Muscle layer of duodenum (tissue), 2 donors: ENCODE data around the gene KCND3.

Experiments used
- H3K27ac ChIP-seq: one replicate; pipeline ENCODE4 v1.7.0; 2013; ENCODE audit warnings: mild to moderate bottlenecking, low read length
- H3K27me3 ChIP-seq: one replicate; pipeline ENCODE4 v1.7.0; 2013; ENCODE audit warnings: low read depth, mild to moderate bottlenecking, control low read depth, low read length
- H3K36me3 ChIP-seq, 2 donors: one replicate each; pipeline ENCODE4 v1.7.0; 2013; ENCODE audit warnings: low read length in 2 of 2, control low read depth in 1 of 2, mild to moderate bottlenecking in 1 of 2; ENCODE audit not compliant: insufficient read depth in 2 of 2, control insufficient read depth in 1 of 2
- H3K4me1 ChIP-seq, 2 donors: one replicate each; pipeline ENCODE4 v1.7.0; 2013; ENCODE audit warnings: low read length in 2 of 2, mild to moderate bottlenecking in 2 of 2, control low read depth in 1 of 2, moderate library complexity in 1 of 2; ENCODE audit not compliant: insufficient read depth in 2 of 2, control insufficient read depth in 1 of 2
- H3K4me3 ChIP-seq, 2 donors: one replicate each; pipeline ENCODE4 v1.7.0; 2013; ENCODE audit warnings: low read length in 2 of 2, low read depth in 1 of 2, mild to moderate bottlenecking in 1 of 2
- H3K9me3 ChIP-seq, 2 donors: one replicate each; pipeline ENCODE4 v1.7.0; 2013; ENCODE audit warnings: low read length in 2 of 2, control low read depth in 1 of 2, mild to moderate bottlenecking in 1 of 2; ENCODE audit not compliant: control insufficient read depth in 1 of 2
- donor health status: healthy.

Gene KCND3

DNA sequence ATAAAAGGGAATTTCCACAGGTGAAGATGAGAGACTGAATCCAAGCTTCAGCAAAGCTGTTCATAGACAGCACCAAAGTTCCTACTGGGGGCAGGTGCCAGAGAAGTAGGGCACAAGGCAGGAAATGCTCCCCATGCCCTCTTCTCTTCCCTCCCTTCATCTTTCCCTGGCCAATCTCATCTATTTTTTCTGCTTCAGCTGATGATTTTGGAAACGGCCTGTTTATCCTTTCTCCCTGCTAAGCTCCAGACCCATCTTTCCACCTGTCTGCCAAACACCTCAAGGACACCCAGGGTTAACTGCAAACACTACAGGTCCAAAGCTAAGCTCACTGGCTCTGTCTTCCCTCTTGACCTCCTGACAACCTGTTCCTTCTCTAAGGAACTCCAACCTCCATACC lies 18.1 kb downstream of the KCND3 start:
- no peaks in the 10 kb centered on the region for H3K9me3 ChIP-seq
- H3K27me3 ChIP-seq: no peaks in the 10 kb centered on the region
- peaks cover 0 to 15% of the 10 kb centered on the region in 2 donors for H3K4me1 ChIP-seq
- H3K36me3 ChIP-seq: no peaks in the 10 kb centered on the region
- H3K27ac ChIP-seq: no peak overlapping the region
- no peak overlapping the region for H3K4me3 ChIP-seq

DNA sequence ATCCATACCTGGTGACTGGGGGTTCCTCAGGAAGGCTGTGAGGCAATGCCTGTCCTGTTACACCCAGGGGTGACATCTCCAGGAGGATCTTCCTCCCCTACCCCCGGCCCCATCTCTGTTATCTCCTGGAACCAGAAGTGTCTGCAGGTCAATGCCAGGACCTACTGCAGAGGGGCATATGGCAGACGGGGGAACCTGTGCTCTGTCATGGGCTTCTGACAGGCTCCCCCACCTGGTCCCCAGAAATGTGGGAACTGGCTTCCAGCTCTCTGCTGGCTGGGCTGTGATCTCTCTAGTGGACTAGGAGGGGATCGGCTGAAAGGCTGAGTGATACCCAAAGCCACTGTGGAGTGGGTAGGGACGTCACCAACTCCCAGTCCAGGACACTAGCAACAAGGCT lies 21.0 kb downstream of the KCND3 start:
- H3K27ac ChIP-seq: no peak overlapping the region
- no peak overlapping the region for H3K4me3 ChIP-seq
- H3K27me3 ChIP-seq: no peaks in the 10 kb centered on the region
- H3K36me3 ChIP-seq: no peaks in the 10 kb centered on the region
- H3K9me3 ChIP-seq: no peaks in the 10 kb centered on the region
- H3K4me1 ChIP-seq: peaks cover 0 to 21% of the 10 kb centered on the region in 2 donors

DNA sequence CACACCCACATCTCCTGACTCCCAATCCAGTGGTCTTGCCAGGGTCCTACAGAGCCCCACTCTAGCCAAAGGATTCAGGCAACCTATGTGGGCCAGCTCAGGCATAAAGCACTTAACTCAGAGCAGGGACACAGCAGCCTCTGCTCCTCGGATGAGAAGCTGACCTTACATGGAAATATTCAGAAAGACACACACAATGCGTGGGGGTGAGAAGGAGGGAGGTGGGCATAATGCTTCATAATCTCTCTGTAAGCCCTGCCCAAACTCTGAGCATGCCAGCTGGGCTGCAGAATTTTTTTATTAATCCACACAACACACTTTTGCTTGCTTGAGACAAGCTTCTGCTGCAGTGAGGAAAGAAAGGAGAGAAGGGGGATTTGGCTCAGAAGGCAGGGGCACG lies 21.6 kb downstream of the KCND3 start:
- peaks cover 0 to 21% of the 10 kb centered on the region in 2 donors for H3K4me1 ChIP-seq
- no peaks in the 10 kb centered on the region for H3K27me3 ChIP-seq
- H3K9me3 ChIP-seq: no peaks in the 10 kb centered on the region
- H3K36me3 ChIP-seq: no peaks in the 10 kb centered on the region
- no peak overlapping the region for H3K4me3 ChIP-seq
- H3K27ac ChIP-seq: peak overlapping the region; percentile 32

DNA sequence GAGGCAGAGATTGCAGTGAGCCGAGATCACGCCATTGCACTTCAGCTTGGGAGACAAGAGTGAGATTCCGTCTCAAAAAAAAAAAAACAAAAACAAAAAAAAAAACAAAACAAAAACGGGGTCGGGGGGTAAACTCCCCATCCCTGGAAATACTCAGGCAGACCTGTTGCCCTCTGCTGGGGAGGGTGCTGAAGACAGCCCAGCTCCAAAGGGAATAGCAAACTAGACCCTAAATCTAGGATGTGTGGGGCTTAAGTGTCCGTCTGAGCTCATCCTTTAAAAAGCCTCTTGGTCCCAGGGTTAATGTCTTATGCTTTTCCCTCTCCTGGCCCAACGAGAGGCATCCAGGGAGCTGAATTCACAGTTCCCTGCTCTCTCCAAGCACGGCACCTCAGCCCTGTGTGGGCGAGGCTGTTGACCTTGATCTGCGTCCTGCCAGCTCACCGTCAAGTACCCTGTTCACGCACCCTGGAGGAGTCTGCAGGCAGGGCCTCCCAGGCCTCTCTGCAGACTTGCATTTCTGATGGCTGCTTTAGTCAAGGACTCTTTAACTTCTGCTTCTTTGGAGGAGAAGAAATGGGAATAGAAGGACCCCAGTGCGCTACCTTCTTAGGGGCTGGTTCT lies 22.3 kb downstream of the KCND3 start:
- Histone ChIP-seq H3K9me3 (no peaks in the 10 kb centered on the region), H3K27ac (peak overlapping the region; percentile 32), H3K27me3 (no peaks in the 10 kb centered on the region), H3K36me3 (no peaks in the 10 kb centered on the region), H3K4me3 (no peak overlapping the region), H3K4me1 (peaks cover 0 to 21% of the 10 kb centered on the region in 2 donors)

DNA sequence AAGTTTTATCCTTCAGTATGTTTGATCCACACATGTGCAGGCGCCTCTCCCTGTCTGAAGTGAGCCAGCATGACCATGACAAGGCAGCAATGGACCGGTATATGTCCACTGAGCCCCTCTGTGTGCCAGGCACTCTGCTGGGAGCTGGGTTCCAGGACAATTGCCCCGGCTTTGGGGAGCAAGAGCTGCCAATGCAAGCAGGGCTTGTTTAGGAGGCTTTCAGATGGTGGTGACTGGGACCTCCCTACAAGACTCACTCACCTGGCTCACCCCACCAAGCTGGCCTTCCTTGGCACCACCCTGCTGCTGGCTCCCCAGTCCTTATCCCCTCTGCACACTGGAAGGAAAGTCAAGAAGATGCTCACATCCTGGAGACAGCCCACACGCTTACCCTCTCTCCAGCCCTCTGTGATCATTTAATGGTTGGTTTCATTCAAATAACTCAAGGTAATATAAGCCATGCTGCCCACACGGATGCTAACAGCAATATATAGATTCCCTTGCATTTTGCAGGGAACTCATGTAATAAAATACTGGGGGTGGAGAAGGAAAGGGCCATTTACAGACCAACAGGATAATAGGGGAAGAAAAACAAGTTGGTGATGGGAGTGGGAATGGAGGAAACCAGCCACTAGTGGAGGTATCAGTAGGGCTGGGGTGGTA lies 23.6 kb downstream of the KCND3 start:
- no peaks in the 10 kb centered on the region for H3K27me3 ChIP-seq
- no peaks in the 10 kb centered on the region for H3K36me3 ChIP-seq
- H3K27ac ChIP-seq: no peak overlapping the region
- no peak overlapping the region for H3K4me3 ChIP-seq
- H3K9me3 ChIP-seq: no peaks in the 10 kb centered on the region
- H3K4me1 ChIP-seq: peaks cover 0 to 21% of the 10 kb centered on the region in 2 donors

DNA sequence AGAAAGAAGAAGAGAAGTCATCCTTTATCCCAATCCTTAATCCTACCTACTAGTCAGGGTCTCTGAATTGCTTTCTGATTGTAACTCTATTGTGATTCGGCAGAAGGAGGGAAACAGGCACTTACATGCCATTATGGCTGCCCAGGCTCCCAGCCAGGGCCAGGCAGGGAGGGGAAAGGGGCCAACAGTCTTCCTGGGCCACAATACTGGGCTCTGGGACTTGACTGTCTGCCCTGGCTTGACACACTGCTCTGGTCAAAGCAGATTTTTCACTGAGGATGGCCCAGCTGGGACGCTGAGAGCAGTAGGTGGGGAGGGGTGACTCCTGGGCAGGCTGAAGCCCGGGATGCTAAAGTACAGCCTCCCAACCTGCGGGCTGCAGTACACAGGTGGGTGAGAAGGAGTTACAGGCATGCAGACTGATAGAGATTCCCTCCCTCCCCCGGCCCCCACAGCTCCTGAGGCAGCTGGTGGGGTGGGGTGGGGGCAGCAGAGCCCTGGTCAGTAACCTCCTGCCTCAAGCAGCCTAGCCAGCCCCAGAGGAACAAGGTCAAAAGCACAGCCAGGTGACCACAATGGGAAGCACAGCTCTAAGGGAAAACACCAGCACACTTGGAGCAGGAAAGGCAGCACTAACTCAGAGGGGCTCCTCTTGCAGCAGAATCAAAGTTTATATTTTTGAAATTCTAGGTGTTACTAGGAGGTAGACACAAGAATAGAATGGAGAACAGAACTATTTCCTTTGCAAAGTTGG lies 25.3 kb downstream of the KCND3 start:
- no peaks in the 10 kb centered on the region for H3K36me3 ChIP-seq
- H3K9me3 ChIP-seq: no peaks in the 10 kb centered on the region
- peaks cover 0 to 18% of the 10 kb centered on the region in 2 donors for H3K4me1 ChIP-seq
- no peak overlapping the region for H3K4me3 ChIP-seq
- no peaks in the 10 kb centered on the region for H3K27me3 ChIP-seq
- H3K27ac ChIP-seq: no peak overlapping the region

DNA sequence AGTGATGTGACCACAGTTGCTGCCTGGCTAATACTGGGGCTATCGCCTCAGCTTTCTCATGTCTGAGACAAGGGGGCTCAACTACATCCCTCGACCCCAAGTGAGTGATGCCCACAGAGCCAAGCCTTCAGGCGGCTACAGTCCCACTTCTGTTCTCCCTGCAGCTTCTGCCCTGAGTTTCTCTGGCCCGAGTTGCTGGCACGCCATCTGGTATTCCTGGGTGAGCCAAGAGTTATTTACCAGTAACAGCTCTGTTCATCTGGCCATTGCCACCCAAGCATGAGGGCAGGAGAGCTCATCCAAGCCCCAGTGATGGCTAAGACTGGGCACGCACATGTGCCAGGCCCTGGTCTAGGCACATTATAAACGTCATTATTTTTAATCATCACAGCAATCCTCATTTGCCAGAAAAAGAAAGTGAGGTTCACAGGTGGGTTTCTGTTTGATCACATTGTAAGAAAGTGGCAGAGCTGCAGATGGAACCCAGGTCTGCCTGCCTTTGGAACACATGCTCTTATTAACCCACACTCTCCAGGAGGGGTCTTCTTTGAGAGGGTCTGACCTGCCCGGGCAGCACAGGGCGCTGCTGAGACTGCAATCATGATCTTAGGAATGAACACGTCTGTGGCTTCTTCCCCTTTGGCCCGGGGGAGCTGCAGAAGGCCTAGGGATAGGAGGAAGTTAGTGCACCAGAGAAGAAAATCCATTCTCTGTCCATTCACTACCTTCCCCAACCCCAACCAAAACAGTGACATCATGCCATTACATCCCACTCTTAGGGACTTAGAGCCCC lies 27.5 kb downstream of the KCND3 start:
- no peak overlapping the region for H3K27ac ChIP-seq

DNA sequence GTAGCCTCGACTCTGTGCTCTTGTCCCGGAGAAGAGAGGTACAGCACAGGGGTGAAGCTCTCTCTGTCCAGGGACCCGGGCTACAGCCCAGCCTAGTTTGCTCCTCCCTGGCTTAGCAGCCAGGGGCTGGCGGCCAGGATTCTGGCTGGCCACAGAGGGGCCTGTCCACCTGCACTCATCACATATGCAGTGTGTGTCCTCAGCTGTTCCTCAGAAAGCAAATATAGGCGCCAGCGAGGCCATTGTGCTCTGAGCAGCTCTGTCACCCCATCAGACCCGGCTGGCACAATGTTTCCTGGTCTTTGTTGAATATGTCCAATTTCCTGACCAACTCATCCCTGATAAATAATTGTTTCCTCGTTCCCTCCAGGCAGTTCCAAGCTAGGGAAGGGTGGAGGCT lies 28.5 kb downstream of the KCND3 start:
- peaks cover 0 to 14% of the 10 kb centered on the region in 2 donors for H3K4me1 ChIP-seq
- no peaks in the 10 kb centered on the region for H3K36me3 ChIP-seq
- no peak overlapping the region for H3K4me3 ChIP-seq
- H3K27me3 ChIP-seq: no peaks in the 10 kb centered on the region
- H3K9me3 ChIP-seq: no peaks in the 10 kb centered on the region
- no peak overlapping the region for H3K27ac ChIP-seq

More for the DNA sequence above, 27.5 kb downstream of the KCND3 start:
- H3K9me3 ChIP-seq: no peaks in the 10 kb centered on the region
- H3K36me3 ChIP-seq: no peaks in the 10 kb centered on the region
- H3K27me3 ChIP-seq: no peaks in the 10 kb centered on the region
- peaks cover 0 to 10% of the 10 kb centered on the region in 2 donors for H3K4me1 ChIP-seq
- H3K4me3 ChIP-seq: no peak overlapping the region

DNA sequence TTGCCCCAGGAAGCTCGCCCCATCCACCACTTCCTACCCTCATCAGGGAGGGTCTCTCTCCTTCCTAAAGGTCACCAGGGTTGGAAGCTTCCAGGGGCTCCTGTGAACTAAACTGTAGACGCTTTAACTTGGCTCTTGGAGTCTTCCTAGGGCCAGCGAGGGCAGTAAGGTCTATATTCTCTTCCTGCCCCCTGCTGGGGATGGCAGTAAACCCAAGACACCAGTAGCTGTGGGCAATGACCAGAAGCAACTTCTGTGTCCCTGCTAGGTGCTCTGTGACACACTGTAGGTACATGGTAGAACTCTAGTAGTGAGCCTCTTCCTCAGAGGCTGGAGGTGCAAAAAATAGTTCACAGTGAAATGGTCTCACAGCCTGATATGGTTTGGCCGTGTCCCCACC lies 30.0 kb downstream of the KCND3 start:
- no peaks in the 10 kb centered on the region for H3K36me3 ChIP-seq
- no peak overlapping the region for H3K4me3 ChIP-seq
- H3K9me3 ChIP-seq: no peaks in the 10 kb centered on the region
- peaks cover 0 to 16% of the 10 kb centered on the region in 2 donors for H3K4me1 ChIP-seq
- no peaks in the 10 kb centered on the region for H3K27me3 ChIP-seq
- H3K27ac ChIP-seq: no peak overlapping the region

DNA sequence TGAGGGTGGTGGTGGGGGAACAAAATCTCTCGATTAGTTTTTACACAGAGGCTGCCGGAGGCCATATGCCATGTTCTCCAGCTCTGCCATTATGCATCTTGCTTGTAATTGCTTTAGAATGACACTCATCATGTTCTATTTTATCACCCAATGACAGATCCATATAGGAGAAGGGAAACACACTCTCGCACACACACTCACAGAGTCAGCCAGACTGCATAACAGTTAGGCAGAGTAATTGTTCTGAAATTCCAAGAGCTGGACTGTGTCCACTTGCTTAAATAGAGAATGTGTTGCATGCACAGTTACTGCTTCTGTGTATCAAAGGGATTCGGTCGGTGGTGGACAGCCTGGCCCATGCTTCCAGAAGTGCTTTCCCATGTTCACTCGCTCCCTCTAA lies 30.6 kb downstream of the KCND3 start:
- Histone ChIP-seq H3K27me3 (no peaks in the 10 kb centered on the region), H3K36me3 (no peaks in the 10 kb centered on the region), H3K4me3 (no peak overlapping the region), H3K9me3 (no peaks in the 10 kb centered on the region), H3K27ac (no peak overlapping the region), H3K4me1 (peaks cover 0 to 11% of the 10 kb centered on the region in 2 donors)

DNA sequence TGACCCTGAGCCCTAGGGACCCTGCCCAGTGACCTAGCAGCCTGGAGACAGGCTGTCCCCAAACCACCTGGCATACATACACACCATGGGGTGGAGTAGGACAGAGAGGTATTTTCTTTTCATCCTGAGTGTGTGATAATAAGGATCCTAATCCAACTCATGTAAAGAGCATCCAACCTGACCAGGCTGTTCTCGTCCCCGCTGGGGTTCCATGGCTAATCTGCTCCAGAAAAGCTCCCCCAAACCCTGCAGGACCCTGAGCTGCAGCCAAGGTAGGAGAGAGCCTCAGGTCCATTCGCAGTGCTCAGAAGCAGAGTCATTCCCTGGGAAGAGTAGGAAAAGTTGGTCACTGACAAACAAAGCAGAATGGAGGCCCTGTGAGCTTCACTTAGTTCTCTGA lies 31.4 kb downstream of the KCND3 start:
- Histone ChIP-seq H3K36me3 (no peaks in the 10 kb centered on the region), H3K4me3 (no peak overlapping the region), H3K9me3 (no peaks in the 10 kb centered on the region), H3K27ac (no peak overlapping the region), H3K4me1 (peaks cover 0 to 11% of the 10 kb centered on the region in 2 donors), H3K27me3 (no peaks in the 10 kb centered on the region)
